GM12801 (cell line): Measurements from ENCODE around the gene TMSB10.

Source experiments
- TF ChIP-seq, protein P1 (sequence below): IDR thresholded peaks from one replicate; pipeline ENCODE4 v1.5.1; 2011; ENCODE audit warnings: control low read depth; ENCODE audit not compliant: insufficient read length; ENCODE audit errors: extremely low read depth

The TMSB10 gene

DNA sequence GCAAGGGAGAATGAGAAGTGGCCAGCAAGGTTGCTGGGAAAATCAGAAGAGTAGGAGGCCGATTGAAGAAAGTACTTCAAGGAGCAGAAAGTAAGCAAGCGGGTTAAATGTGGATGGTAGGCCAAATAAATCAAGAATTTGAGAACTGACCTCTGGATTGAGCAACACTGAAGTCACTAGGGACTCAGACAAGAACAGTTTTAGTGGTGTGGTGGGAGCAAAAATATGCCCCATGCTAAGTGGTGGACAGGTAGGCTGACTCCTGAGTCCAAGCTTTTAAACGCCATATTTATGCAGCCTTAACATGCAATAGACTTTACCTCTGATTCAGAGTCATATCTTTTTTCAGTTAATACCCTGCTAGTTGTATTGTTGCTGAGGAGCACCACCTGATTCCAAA, 29.1 kb upstream of the TMSB10 start:
- TF ChIP-seq, protein P1, sequence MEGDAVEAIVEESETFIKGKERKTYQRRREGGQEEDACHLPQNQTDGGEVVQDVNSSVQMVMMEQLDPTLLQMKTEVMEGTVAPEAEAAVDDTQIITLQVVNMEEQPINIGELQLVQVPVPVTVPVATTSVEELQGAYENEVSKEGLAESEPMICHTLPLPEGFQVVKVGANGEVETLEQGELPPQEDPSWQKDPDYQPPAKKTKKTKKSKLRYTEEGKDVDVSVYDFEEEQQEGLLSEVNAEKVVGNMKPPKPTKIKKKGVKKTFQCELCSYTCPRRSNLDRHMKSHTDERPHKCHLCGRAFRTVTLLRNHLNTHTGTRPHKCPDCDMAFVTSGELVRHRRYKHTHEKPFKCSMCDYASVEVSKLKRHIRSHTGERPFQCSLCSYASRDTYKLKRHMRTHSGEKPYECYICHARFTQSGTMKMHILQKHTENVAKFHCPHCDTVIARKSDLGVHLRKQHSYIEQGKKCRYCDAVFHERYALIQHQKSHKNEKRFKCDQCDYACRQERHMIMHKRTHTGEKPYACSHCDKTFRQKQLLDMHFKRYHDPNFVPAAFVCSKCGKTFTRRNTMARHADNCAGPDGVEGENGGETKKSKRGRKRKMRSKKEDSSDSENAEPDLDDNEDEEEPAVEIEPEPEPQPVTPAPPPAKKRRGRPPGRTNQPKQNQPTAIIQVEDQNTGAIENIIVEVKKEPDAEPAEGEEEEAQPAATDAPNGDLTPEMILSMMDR: no peak

DNA sequence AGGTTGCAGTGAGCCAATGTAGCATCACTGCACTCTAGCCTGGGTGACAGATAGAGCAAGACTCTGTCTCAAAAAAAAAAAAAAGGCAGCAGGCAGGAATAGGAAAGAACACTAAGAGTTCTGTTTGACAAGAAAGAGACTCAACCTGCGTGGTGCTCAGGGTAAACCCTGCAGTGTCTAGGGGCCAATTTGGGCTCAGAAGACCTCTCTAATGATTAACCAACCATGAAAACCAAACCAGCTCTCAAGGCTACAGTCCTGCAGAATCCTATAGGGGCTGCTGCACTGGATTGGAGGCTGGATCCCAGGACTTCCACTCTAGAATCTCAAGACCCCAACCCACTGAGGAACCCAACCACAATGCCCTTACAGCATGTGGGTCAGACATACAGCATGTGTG, 27.0 kb upstream of the TMSB10 start:
- TF ChIP-seq, protein P1: no peak

DNA sequence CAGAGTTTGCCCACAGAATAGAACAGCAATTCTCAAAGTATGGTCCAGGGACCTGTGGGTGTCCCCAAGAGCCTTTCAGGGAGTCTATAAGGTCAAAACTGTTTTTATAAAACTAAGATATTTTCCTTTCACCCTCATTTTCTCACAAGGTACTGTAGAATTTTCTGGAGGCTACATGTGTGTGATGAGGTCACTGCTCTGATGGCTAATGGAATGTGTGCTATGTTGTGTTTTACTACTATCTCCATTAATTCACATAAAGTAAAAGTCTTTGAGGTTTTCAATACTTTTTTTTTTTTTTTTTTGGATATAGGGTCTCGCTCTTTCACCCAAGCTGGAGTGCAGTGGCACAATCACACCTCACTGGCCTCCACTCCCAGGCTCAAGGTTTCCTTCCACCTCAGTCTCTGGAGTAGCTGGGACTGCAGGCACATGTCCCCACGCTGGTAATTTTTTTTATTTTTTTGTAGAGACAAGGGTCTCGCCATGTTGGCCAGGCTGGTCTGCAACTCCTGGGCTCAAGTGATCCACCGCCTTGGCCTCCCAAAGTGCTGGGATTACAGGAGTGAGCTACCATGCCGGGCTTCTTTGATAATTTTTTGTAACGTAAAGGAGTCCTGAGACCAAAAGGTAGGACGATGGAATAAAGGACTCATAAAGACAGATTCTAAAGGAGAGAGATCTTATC, 26.4 kb upstream of the TMSB10 start:
- TF ChIP-seq, protein P1: no peak

DNA sequence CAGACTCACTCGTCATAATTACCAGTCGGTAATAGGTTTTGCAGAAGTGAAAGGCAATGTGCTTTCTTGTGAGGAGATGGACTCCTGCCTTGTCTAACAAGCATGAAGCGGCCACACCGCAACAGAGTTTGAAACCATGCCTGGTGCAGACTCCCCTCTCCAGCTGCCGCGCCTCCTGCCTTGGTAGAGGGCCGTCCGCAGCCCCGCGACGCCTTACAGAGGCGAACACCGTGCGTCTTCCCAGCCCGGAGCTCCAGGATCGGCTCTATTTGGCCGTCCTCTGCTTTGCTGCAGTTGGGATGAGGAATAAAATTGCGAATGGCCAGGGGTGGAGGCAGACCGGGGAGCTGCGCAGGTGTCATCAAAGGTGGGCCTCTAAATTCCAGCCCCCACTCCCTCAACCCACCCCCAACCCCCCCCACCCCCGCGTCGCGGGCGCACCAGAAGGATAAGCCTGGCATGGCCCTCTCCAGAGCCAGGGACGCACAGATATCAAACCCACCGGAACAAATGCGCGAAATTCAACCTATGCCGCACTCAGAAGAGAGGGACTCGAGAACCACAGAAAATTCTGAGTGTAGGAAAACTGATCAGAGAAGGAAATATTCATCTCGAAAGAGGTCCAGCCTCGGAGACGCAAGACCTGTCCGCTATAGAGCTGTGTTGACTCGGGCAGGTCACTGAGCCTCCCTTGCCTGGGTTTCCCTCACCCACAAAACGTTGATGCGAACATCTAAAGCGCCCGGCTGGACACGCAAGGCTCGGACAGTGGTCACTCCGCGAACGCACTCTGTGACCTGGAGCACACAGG, 25.7 kb upstream of the TMSB10 start:
- TF ChIP-seq, protein P1: no peak

DNA sequence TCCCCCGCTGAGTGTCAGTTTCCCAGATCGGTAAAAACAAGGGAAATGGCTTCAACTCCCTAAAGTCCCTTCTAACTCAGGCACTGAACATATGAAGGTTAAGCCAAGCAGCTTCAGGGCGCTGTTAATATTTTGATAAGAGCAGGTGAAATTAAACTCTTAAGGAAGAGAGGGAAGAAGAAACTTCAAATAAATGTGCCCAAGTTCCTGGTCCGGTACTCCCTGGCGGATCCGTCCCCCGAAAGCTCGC, 25.1 kb upstream of the TMSB10 start:
- TF ChIP-seq, protein P1: no peak

DNA sequence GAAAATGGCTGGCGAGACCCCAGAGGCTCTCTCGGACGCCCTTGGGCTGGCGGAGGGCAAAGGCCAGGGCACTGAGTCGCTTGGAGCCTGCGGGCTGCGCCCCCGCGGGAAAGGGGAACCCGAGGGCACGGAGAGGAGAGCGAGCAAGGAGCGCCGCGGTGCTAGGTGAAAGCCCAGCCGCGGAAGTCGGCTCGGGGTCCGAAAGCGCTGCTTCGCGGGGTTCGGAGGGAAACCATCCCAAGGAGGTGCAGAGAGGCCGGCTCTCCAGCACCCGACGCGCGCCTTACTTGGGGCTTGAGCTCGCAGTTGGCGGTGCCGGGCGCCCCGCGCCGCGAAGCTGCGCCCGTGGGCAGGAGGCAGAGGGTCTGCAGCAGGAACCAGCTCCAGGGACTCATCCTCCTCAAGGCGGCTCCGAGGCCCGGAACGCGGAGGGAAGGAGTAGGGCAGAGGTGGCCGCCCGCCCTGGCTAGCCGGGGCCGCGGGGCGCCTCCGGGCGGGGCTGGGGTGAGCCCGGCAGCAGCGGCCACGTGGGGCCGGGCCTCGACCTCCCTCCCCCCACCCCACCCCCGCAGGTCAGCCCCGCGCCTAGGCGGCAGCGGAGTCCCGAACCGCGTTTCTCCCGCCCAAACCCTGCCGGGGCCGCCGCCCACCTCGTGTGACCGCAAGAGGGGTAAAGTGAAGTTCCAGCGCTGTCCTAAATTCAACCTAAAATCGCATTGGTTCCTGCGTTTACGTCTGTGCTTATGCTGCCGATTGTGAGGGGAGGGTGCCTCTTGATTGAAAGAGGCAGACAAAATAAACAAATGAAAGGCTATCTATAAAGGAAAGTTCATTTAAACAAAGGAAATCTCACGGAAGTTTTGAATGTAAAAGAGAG, 24.6 kb upstream of the TMSB10 start, which contains the start of gene TRABD2A:
TSS of gene TRABD2A (minus strand) at position 440 of the 877 bp plus-strand sequence. CDS start at position 395, 45 bp downstream.
- TF ChIP-seq, protein P1: no peak

DNA sequence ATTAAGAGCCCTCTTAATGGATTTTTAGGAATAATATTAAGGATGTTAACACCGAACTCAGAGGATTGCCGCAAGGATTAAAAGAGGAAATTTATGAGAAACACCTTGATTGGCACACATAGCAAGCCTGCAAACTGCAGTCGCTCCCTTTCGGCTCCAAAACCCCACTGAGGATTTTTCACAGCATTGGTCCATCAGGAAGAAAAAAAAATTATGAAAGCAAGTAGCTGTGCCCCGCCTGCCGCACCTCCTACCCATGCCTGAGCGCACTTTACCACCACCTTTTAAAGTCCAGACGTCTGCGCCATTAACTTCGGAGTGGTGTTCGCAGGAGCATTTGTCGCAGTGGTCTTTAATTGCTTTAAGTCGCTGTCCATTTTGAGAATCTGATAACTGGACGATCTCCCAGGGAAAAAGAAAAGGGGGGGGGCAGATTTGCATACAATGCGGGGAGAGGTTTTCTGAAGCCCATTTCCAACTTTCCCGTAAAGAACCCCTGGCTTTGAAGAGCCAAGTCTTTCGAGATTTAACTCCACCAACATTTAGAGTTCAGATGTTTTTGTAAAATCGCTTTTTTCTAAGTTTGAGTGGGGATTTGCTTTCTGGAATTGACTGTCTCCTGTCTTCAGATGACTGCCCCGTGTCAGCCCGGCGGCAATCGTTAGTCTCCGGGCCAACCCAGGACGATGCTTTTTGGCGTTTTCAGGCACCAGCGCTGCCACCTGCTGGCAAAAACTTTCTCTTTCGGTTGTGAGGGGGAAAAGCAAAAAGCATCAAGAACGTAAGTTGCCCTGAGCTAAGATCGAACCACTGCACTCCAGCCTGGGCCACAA, 23.7 kb upstream of the TMSB10 start:
- TF ChIP-seq, protein P1: no peak
